ENCODE data around the gene HDAC5.
"Not testable (repeated sequence)": the region's sequence is repeated elsewhere in the genome, so short reads cannot be mapped to it uniquely, and the experiment has no call there.

- TF ChIP-seq, protein P1, sequence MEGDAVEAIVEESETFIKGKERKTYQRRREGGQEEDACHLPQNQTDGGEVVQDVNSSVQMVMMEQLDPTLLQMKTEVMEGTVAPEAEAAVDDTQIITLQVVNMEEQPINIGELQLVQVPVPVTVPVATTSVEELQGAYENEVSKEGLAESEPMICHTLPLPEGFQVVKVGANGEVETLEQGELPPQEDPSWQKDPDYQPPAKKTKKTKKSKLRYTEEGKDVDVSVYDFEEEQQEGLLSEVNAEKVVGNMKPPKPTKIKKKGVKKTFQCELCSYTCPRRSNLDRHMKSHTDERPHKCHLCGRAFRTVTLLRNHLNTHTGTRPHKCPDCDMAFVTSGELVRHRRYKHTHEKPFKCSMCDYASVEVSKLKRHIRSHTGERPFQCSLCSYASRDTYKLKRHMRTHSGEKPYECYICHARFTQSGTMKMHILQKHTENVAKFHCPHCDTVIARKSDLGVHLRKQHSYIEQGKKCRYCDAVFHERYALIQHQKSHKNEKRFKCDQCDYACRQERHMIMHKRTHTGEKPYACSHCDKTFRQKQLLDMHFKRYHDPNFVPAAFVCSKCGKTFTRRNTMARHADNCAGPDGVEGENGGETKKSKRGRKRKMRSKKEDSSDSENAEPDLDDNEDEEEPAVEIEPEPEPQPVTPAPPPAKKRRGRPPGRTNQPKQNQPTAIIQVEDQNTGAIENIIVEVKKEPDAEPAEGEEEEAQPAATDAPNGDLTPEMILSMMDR (conservative IDR thresholded peaks at IDR 0.05; ENCODE audit: low read length): not testable (repeated sequence)
- TF ChIP-seq EZH2phosphoT487 (IDR thresholded peaks at IDR 0.05; ENCODE audit: borderline replicate concordance, low read depth, low read length): not testable (repeated sequence)
These were observed 21.6 kb downstream of the HDAC5 start for GRCh38 chr17:44101858-44102257.

Data from OCI-LY7 (cell line).